SK-N-MC (cell line): Measurements from ENCODE around the gene DCTN3.

Experiments used
- EZH2 ChIP-seq: fragments of 200-600 bp; sonication (generic); IDR thresholded peaks from one replicate; pipeline ENCODE4 v1.6.1; 2017; ENCODE audit warnings: antibody characterized with exemption
- POLR2AphosphoS5 ChIP-seq: IDR thresholded peaks from 2 replicates; pipeline ENCODE4 v1.6.1; 2012; ENCODE audit warnings: mild to moderate bottlenecking, low read depth, low read length, borderline replicate concordance

GRCh38 chr9:34642679-34643078 lies 22.4 kb upstream of the DCTN3 start:
- TF ChIP-seq POLR2AphosphoS5, result no peak
- TF ChIP-seq EZH2, result no peak
